NCI-H2227 (cell line): ENCODE results near the gene GRK5.
"Not testable (repeated sequence)": the region's sequence is repeated elsewhere in the genome, so short reads cannot be mapped to it uniquely, and the experiment has no call there.

ENCODE experiments used
- DNase-seq: peaks from one replicate; lab custom pipeline; 2025; ENCODE audit not compliant: unreplicated experiment; lab: John Stamatoyannopoulos, UW

Gene GRK5

DNA sequence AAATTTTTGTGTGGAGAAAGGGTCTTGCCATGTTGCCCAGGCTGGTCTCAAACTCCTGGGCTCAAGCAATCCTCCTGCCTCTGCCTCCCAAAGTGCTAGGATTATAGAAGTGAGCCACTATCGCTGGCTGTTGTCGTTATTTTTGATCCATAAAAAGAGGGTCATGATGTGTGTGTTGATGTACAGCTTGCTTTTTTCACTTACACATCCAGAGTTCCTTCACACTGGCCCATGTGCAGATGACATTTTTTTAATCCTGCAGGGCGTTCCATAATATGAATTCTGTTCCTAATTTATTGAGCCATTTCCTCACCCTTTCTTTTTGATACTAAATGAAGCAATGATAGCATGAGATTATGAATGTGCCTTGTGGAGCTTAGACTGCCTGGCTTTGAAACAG, 40.8 kb downstream of the GRK5 start:
- DNase-seq = no peak

DNA sequence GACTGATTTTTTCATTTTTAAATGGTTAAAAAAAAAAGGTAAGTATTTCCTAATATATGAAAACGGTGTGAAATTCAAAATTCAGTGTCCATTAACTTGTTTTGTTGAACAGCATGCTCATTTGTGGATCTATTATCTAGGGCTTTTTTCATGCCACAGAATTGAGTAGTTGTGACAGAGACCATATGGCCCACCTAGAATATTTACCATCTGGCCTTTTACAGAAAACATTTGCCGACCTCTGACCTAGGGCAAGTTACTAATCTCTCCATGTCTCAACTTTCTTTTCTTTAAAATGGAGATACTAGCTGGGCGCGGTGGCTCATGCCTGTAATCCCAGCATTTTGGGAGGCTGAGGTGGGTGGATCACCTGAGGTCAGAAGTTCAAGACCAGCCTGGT, 41.3 kb downstream of the GRK5 start:
- no peak for DNase-seq

DNA sequence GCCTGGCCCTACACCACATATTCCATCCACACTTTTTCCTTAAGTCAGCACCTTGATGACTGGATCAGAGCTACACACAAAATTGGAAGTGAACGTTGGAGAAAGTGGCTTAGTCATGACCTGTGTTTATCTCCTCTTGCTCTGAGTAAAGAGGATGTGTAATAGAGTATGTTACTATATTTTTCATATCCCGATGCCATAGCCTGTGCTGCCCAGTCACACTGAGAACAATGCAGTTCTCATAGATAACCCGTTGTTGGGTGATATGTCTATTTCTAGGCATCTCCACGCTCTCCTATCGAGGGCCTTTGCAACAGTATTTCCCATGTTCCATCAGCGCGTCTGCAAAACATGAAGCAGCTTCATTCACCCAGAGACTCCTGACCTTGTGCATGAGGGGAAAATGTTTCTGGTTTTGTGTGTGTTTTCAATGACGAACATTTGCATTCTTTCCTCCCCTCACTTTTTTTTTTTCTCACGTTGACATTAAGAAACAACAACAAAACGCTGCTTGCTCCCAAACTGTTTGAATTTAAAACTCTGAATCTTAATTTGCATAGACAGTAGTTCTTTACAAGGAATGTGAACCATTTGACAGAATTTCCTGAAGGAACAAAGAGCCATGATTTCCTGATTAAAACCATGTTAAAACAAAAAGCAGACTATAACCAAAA, 43.4 kb downstream of the GRK5 start:
- DNase-seq = no peak

DNA sequence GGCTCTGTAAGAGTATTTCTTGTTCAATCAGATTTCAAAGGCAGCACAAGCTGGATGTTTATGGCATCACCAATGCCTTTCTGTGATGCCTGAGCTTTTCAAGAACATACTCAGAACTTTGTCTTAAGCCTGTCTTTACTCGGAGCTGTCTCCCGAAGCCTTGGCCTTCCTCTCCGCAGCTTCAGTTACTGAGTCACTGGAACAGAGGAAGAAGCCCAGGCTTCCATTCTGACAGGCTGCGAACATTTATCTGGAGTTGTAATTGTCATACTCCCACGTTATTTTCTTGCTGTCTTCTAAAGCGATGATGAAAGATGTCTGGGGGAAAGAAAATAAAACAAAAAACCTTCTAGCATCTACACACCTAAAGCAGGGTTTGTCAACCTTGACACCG, 43.9 kb downstream of the GRK5 start:
- DNase-seq = no peak

DNA sequence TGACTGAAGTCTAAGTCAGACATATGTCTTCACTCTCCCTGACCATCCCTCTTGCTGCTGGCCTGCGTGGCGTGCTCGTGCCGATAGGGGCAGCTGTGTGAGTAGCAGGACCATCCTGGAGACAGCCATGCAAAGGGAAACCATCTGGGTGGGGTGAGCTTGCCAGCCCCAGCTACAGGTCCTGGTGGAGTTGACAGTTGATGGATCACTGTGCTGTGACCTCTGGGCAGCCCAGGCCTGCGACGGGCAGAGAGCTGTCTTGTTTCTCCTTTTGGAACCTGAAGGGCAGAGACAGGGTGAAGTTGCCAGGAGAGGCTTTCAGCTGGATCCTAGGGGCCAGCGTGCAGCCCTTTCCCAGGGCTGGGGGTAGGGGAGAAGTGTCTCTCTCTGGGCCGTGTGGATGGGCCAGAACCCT, 44.7 kb downstream of the GRK5 start:
- DNase-seq = no peak

DNA sequence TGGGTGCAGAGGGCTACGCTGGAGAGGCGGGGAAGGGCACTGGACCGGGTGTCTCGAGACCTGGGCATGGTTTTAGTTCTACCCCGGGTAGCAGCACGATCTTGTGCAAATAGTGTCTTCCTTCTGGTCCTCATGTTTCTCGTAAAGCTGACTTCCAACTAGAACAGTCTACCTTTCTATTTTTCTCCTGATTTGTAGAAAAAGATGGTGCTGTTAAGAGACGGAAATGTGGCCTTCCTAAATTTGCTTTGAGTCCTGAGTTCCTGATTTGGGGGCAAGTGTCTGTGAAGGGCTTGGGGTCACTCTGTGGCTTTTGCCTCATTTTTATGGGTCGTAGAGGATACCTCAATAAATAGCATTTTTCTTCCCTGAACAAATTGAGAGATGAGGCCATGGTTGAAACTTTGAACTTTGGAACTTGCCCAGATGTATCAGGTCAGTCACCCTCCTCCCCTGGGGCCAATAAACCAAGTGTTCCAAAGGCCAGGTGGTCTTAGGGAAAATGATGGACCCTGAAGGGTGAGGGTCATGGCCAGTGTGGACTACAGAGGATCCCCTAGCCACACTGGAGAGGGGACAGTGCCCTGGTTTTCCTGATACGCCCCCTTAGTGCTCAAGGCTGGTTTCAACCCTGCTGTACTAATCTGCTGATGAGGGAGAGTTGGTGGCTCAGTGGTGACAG, 45.2 kb downstream of the GRK5 start:
- no peak for DNase-seq

DNA sequence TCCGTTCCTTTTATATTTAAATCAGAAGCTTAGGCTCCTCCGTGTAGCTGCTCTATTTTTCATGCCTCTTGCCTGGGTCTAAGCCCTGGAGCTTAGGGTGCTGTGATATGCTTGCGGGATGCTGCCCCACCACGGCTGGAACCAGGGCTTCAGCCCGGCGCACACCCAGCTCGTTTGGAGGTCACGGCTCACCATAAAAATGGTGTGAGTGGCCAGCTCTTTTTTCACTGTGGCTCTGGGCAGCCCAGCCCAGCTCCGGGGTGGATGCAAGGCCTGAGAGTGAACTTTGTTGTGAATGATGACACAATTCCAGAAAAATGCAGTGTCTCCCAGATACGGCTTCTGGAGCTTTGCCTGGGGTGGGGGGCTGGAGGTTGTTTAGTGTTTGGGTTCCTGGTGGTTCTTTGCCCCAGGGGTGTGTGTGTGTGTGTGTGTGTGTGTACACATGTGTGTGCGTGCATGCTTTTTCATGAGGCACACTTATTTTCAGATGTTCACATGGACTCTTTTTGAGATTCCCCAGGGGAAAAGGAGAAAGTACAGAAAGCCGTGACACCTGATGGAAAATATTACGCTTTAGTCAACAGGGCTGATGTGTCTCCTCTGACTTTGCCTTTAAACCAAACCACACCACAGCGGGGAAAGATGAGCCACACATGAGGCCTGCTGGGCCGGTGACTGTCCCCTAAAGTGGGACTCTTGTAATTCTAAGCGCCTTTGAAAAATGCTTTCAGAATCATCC, 46.2 kb downstream of the GRK5 start:
- no peak for DNase-seq

DNA sequence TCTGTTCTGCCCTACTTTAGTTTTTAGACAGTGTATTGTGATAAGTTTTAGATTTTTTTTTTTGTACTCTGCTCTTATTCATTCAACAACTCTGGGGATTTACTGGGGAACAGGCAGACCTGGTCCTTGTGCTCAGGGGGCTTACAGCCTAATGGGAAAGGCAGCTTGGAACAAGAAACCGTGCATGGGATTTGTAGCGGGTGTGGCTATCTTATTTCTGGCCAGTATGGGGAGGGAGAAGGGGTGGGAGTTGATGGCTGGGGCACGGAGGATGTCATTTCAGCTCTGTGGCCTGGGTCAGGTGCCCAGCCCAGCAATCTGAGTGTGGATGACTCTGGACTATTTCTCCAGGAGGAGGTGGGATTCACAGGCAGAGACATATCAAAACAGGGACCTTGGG, 47.0 kb downstream of the GRK5 start:
- no peak for DNase-seq

DNA sequence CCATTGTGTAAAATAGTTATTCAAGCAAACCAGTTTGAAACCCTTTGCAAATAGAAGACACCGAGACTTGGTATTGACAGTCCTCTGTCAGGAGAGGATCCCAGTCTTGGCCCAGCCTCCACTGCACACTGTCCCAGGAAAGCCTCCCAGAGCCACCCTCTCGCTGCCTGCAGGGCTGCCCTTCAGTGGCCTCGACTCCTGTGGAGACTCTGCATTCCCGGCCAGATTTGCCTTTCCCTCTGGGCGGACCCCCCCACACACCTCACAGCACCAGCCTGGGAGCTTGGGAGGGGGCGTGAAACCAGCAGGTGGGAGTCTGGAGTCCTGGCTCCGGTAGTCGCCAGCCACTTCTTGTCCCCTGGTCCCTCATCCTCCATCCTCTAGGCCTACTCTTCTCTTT, 48.7 kb downstream of the GRK5 start:
- DNase-seq = no peak

DNA sequence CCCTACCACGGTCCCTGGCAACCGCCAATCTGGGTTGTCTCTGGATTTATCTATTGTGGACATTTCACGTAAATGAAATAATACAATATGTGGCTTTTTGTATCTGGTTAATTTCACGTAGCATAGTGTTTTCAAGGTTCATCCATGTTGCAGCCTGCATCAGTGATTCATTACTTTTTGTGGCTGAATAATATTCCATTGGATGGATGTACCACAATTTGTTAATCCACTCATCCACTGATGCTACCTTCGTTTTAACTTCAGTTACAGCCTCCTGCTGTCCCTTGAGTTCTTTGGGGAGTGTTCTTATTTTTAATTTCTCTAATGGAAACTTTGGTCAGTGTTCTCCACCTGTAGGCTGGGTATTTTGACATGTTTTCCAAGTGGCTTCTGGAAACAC, 49.5 kb downstream of the GRK5 start:
- no peak for DNase-seq

DNA sequence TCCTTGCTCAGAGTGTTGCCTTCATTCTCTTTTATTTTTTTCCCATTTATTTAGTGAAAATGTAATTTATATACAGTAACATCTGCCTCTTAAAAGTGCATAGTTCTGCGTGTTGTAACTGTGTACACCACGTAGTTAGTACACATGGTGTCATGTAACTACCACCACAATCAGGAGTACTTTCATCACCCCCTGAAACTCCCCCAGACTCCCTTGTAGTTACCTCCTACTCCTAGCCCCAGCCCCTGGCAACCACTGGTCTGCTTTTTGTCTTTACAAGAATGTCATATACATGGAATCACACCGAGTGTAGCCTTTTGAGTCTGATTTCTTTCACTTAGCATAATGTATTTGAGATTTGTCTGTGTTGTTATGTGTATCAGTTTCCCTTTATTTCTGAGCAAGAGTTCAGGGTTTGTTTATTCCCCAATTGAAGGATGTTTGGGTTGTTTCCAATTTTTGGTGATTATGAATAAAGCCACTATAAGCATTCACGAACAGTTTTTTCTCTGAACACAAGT, 50.6 kb downstream of the GRK5 start:
- no peak for DNase-seq

DNA sequence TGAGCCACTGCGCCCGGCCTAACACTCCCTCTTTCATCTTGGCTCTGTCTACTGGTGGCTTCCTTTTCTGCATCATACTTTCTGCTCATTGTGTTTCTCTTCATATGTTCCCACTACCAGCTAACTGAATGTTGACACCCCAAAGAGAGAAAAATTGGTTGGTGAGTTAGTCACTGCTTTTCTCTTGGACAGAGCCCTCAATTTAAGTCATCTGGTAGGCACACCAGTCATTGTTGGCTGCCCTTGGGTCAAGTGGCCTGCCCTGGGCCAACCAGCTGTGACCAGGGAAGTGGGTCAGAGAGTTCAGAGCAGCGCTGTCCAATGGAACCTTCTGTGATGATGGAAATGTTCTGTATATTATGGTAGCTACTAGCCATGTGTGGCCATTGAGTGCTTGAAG, 52.0 kb downstream of the GRK5 start:
- no peak for DNase-seq

DNA sequence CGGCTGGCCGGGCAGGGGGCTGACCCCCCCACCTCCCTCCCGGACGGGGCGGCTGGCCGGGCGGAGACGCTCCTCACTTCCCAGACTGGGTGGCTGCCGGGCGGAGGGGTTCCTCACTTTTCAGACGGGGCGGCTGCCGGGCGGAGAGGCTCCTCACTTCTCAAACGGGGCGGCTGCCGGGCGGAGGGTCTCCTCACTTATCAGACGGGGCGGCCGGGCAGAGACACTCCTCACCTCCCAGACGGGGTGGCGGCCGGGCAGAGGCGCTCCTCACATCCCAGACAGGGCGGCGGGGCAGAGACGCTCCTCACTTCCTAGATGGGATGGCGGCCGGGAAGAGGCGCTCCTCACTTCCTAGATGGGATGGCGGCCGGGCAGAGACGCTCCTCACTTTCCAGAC, 53.6 kb downstream of the GRK5 start:
- DNase-seq = not testable (repeated sequence)

DNA sequence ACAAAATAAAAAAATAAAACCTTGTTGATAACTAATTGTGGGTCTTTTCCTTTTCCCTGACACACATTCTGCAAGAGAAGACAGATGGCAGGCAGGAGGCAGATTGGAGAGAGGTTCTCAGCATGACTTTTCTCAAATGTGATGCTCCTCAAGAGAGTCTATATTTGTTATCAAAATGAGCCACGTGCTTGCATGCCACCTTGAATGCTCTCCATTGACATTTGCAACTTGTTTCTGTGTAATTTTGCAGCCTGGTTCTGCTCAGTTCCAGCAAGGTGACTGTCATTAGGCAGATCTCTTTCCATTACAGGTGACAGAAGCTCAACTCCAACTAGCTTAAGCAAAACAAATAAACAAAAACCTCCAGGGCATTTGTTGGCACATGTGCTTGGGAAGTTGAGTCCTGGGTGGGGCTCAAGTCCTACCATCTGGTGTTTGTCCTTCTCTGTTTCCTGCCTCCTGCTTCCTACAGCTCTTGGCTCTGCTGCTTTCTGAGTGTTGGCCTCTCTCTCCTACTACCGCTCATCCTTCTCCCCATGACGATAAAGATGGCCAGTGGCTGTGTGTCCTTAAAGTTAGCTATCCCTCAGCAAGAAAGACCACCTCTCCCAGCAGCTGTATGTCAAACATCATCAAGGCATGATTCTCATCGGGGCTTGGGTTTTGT, 56.7 kb downstream of the GRK5 start:
- DNase-seq = no peak

DNA sequence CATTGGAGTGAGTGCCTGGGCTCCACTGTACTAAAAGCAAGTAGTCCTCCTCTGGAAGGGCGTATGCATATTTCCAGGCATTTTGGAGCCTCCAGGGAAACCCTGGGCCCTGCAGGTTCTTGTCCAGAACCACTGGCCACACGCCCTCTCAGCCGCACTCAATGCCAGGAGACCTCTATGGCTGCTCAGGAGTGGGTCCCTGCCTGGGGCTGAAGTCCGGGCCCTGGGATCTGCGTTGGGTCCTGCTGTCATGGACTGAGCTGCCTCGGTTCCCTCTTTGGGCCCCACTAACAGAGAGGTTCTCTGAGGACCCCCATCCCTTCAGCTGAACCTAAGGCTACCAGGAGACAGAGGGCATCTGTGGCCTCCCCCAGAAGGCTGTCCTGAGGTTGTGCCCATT, 58.3 kb downstream of the GRK5 start:
- DNase-seq = no peak

DNA sequence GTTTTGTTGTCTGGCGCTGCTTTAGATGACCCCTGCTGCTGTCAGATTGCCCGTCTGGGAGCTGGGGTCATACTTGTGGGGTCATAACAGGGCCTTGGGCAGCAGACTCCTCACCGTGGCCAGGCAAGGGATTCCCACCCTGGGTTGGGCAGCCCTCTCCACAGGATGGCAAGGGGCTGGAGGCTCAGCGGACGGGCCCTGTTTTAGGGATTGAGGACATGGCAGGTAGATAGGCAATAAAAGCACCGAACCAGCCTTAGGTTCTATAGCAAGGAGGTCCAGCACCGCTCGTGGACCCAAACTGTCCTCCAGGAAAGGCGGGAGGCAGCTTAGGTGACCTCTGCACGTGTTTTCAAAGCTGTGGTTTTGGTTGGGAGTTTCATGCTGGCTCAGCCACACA, 60.0 kb downstream of the GRK5 start:
- no peak for DNase-seq

DNA sequence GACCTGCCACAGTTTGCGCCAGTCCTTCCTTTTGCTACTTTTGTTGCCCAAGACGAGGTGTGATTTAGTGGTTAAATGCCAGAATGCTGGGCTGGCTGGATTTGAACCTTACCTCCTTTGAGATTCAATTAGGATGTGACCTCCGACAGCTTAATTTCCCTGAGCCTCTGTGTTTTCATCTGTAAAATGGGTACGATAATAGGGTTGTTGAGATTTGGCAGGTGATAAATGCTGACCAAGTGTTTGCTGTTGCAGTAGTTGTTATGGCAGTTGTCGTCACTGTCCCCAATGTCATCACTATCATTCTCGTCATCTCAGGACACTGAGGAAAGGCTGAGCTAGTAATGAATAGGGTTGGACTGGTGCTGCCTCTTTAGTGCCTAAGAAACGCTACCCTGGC, 61.1 kb downstream of the GRK5 start:
- DNase-seq = no peak

DNA sequence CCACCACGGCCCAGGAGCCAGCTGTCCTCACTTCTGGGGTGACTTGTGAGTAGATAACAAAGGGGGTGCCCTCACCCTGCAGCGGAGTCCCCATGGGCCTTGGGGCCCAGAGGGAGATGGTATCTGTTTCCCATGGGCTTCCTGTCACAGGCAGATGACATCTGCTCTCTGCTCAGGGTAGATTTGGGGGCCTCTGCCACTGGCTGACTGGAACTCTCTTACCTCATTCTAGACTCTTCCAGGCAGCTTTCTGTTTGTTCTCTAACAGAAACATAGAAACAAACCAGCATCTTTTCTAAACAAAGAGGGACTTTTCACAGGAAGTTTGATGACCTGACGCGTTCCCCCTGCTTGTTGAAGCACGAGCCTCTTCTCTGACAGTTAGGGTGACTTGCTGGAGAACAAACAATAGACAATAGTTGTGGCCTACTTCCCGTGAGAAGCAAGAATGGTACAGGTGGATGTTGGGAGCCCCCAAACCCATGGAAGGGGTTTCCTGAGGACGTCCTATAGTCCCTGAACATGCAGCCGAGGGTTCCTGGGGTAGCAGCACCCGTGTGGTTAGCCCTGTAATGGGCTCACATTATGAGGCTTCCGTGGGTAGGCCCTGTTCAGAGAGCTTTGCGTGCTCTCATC, 61.6 kb downstream of the GRK5 start:
- DNase-seq = no peak

DNA sequence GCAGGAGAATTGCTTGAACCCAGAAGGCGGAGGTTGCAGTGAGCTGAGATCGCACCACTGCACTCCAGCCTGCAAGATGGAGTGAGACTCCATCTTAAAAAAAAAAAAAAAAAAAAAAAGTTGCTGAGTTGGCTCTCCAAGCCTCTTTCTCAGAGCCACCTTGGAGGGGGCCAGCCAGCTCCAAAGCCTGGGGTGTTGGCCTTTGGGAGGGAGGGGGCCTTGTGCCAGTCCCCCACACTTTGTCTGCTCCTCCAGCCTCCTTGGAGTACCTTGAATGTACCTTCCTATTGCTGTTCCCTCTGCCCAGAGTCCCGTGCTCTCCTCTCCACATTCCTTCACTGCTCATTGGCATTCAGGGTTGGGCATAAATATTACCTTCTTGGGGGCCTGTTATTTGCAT, 62.4 kb downstream of the GRK5 start:
- DNase-seq = no peak

DNA sequence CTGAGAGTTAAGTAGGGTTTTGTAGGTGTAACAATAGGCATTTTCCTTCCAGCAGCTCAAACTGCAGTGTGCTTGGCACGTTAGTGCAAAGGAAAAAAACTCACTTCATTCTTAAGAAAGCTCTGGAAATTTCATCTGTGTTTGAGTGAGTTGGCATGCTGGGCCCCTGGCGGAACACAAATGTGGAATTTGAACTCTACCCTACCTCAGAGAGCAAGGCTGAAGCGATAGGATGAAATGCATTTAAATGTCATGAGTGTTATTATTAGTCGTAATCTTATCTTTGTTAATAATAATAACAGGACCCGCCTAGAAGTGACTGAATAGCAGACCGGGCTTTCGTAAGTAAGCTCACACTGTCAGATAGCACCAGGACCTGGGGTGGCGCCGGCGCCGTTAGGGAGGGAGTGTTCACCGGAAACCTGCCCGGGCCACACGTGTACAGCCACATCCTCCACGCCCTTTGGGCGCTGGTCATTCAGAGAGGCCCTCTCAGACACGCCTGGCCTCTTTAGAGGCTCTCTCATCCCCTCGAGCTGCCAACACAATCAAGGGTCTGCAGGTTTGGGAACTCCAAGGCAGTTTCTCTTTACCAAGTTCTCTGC, 63.5 kb downstream of the GRK5 start:
- DNase-seq = no peak

DNA sequence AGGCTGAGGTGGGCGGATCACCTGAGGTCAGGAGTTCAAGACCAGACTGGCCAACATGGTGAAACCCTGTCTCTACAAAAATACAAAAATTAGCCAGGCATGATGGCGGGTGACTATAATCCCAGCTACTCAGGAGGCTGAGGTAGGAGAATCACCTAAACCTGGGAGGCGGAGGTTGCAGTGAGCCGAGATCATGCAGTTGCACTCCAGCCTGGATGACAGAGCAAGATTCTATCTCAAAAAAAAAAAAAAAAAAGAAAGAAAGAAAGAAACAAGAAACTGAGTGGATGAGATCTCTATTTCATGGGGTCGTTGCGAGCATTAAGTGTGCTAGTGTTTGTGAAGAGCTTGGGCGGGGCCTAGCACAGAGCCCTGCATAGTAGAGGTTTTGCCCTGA, 65.0 kb downstream of the GRK5 start:
- not testable (repeated sequence) for DNase-seq
